Femur (tissue), 1 donor: ENCODE data around the gene PRKCE.

ENCODE experiments used
- DNase-seq: peaks from one replicate; pipeline ENCODE4 v3.0.0-alpha.2; 2017

The PRKCE gene

GRCh38 chr2:46098621-46099062 is 447.2 kb downstream of the PRKCE start:
- no peak for DNase-seq

- DNase-seq: no peak
Measured at GRCh38 chr2:46101557-46102220, 450.2 kb downstream of the PRKCE start.

- no peak for DNase-seq
Measured at GRCh38 chr2:46106690-46107089, 455.2 kb downstream of the PRKCE start.

GRCh38 chr2:46114996-46115395 is 463.5 kb downstream of the PRKCE start:
- DNase-seq: no peak

GRCh38 chr2:46116150-46116549 is 464.7 kb downstream of the PRKCE start:
- no peak for DNase-seq

- no peak for DNase-seq
Measured at GRCh38 chr2:46116553-46116991, 465.1 kb downstream of the PRKCE start.

- no peak for DNase-seq
Measured at GRCh38 chr2:46117379-46117778, 465.9 kb downstream of the PRKCE start.

- DNase-seq: no peak
Measured at GRCh38 chr2:46117994-46118393, 466.5 kb downstream of the PRKCE start.

GRCh38 chr2:46118656-46119371 is 467.3 kb downstream of the PRKCE start:
- no peak for DNase-seq

GRCh38 chr2:46119453-46119852 is 468.0 kb downstream of the PRKCE start:
- no peak for DNase-seq

- no peak for DNase-seq
Measured at GRCh38 chr2:46120792-46121555, 469.5 kb downstream of the PRKCE start.

- no peak for DNase-seq
Measured at GRCh38 chr2:46122318-46122976, 471.0 kb downstream of the PRKCE start.

GRCh38 chr2:46123013-46123412 is 471.5 kb downstream of the PRKCE start:
- no peak for DNase-seq

GRCh38 chr2:46125798-46126197 is 474.3 kb downstream of the PRKCE start:
- DNase-seq: no peak

GRCh38 chr2:46126571-46126970 is 475.1 kb downstream of the PRKCE start:
- DNase-seq: no peak

- DNase-seq: no peak
Measured at GRCh38 chr2:46127176-46127575, 475.7 kb downstream of the PRKCE start.

- no peak for DNase-seq
Measured at GRCh38 chr2:46130511-46130910, 479.0 kb downstream of the PRKCE start.

- DNase-seq: no peak
Measured at GRCh38 chr2:46132996-46133395, 481.5 kb downstream of the PRKCE start.

GRCh38 chr2:46134531-46135227 is 483.2 kb downstream of the PRKCE start:
- peak; percentile 42 for DNase-seq

- DNase-seq: no peak
Measured at GRCh38 chr2:46135228-46135855, 483.9 kb downstream of the PRKCE start.

- no peak for DNase-seq
Measured at GRCh38 chr2:46135958-46136357, 484.5 kb downstream of the PRKCE start.

- DNase-seq: no peak
Measured at GRCh38 chr2:46136481-46136880, 485.0 kb downstream of the PRKCE start.
